ENCODE results near the gene ARHGEF28. TPM values are rescaled to one million over a fixed set of nuclear protein-coding genes. Genes with fewer than 3 reads are reported as not detected.

ARHGEF28 gene
- total and polyA plus RNA-seq, 2 experiments from 2014 or later: 3.5 to 11.2 TPM

DNA sequence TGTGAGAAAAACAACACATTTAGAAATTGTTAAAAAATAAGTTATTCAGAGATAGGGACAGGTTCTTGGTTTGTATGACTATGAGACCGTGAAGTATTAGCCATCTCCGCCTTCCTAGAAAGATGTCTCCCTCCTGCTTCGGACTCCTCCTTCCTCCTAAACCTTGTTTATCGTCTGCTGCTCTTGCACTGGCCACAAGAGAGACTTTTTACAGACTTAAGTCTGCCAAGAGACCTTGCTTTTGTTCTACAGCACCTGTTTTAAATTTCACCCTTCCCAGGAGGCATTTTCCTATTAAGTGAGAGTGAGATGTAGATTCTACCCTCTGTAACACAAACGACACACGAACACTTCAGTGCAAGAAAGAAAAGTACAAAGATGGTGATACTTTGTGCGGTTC lies 274.6 kb downstream of the ARHGEF28 start:
- DNase-seq (ENCODE audit: low spot score): no peak
- Histone ChIP-seq H3K36me3 (replicated peaks; ENCODE audit: insufficient read depth, low read depth) (no peaks in the 10 kb centered on the region), H3K9me2 (replicated peaks; ENCODE audit: insufficient read depth) (no peaks in the 10 kb centered on the region), H2AFZ (no peak overlapping the region), H3K79me2 (no peaks in the 10 kb centered on the region), H3K4me3 (no peak overlapping the region), H3K4me2 (peak overlapping the region; percentile 45), H3K9me3 (ENCODE audit: low read depth) (no peaks in the 10 kb centered on the region), H3K27me3 (no peaks in the 10 kb centered on the region), H4K20me1 (ENCODE audit: insufficient read depth, poor library complexity, severe bottlenecking) (no peaks in the 10 kb centered on the region), H3K4me1 (ENCODE audit: insufficient read depth) (peaks cover 4% of the 10 kb centered on the region), H3K27ac (peak overlapping the region; percentile 65)
- TF ChIP-seq EZH2phosphoT487 (IDR thresholded peaks at IDR 0.05; ENCODE audit: low read depth, severe bottlenecking, unreplicated experiment) (no peak), EZH2 (IDR thresholded peaks at IDR 0.05; ENCODE audit: borderline replicate concordance) (no peak)
- 62% methylated on average over 7 of the region's 7 CpGs for WGBS (ENCODE audit: low lambda C conversion rate, missing lambda C conversion rate)

DNA sequence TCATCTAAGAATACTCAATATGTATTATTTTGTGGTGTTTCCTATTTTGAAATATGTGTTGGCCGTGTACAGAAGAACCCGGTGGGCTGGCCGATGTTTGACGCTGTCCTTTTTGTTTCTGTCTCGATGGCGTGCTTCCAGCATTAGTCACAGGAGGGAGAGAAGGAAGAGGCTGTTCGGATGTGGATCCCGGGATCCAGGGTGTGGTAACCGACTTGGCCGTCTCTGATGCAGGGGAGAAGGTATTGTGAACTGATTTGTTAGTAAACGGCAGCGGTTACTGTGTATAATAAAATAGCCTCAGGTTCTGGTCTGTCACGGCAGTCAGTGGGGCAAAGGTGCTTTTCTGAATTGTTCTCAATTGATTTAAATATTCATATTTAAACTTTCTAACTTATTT lies 275.0 kb downstream of the ARHGEF28 start:
- peak; percentile 35 for DNase-seq (ENCODE audit: low spot score)
- Histone ChIP-seq H3K4me1 (ENCODE audit: insufficient read depth) (peaks cover 4% of the 10 kb centered on the region), H2AFZ (no peak overlapping the region), H3K9me3 (ENCODE audit: low read depth) (no peaks in the 10 kb centered on the region), H3K9me2 (replicated peaks; ENCODE audit: insufficient read depth) (no peaks in the 10 kb centered on the region), H3K4me3 (no peak overlapping the region), H4K20me1 (ENCODE audit: insufficient read depth, poor library complexity, severe bottlenecking) (no peaks in the 10 kb centered on the region), H3K27ac (peak overlapping the region; percentile 65), H3K27me3 (no peaks in the 10 kb centered on the region), H3K79me2 (no peaks in the 10 kb centered on the region), H3K36me3 (replicated peaks; ENCODE audit: insufficient read depth, low read depth) (no peaks in the 10 kb centered on the region), H3K4me2 (peak overlapping the region; percentile 45)
- WGBS (ENCODE audit: low lambda C conversion rate, missing lambda C conversion rate): 66% methylated on average over 13 of the region's 13 CpGs
- TF ChIP-seq EZH2phosphoT487 (IDR thresholded peaks at IDR 0.05; ENCODE audit: low read depth, severe bottlenecking, unreplicated experiment): no peak

DNA sequence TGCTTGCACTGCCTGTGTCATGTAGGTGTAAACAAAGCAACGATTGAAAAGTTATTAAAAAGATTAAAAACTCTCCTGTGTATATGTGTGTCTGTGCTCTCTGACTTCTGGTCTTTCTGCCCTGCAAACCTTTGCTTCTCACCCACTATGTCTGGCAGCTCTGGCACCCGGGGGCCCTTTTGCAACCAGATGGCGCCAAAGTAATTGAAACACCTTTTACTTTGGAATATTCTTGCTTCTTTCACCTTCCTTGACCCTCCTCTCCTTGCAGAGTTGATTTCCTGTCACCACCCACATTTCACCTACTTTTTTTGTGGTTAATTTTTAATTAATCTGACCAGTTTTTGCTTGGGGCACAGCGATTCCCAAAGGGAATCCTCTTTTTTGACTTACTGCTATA lies 275.5 kb downstream of the ARHGEF28 start:
- no peaks in the 10 kb centered on the region for H3K36me3 ChIP-seq (replicated peaks; ENCODE audit: insufficient read depth, low read depth)
- H3K9me2 ChIP-seq (replicated peaks; ENCODE audit: insufficient read depth): no peaks in the 10 kb centered on the region
- no peaks in the 10 kb centered on the region for H4K20me1 ChIP-seq (ENCODE audit: insufficient read depth, poor library complexity, severe bottlenecking)
- no peaks in the 10 kb centered on the region for H3K9me3 ChIP-seq (ENCODE audit: low read depth)
- peaks cover 4% of the 10 kb centered on the region for H3K4me1 ChIP-seq (ENCODE audit: insufficient read depth)
- WGBS (ENCODE audit: low lambda C conversion rate, missing lambda C conversion rate): 50% methylated on average over 4 of the region's 4 CpGs
- no peak for DNase-seq (ENCODE audit: low spot score)
- H3K4me2 ChIP-seq: peak overlapping the region; percentile 45
- TF ChIP-seq, protein P1, sequence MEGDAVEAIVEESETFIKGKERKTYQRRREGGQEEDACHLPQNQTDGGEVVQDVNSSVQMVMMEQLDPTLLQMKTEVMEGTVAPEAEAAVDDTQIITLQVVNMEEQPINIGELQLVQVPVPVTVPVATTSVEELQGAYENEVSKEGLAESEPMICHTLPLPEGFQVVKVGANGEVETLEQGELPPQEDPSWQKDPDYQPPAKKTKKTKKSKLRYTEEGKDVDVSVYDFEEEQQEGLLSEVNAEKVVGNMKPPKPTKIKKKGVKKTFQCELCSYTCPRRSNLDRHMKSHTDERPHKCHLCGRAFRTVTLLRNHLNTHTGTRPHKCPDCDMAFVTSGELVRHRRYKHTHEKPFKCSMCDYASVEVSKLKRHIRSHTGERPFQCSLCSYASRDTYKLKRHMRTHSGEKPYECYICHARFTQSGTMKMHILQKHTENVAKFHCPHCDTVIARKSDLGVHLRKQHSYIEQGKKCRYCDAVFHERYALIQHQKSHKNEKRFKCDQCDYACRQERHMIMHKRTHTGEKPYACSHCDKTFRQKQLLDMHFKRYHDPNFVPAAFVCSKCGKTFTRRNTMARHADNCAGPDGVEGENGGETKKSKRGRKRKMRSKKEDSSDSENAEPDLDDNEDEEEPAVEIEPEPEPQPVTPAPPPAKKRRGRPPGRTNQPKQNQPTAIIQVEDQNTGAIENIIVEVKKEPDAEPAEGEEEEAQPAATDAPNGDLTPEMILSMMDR (IDR thresholded peaks at IDR 0.05; ENCODE audit: poor library complexity): peak; percentile 18
- TF ChIP-seq EZH2phosphoT487 (IDR thresholded peaks at IDR 0.05; ENCODE audit: low read depth, severe bottlenecking, unreplicated experiment): no peak
- H2AFZ ChIP-seq: no peak overlapping the region
- no peaks in the 10 kb centered on the region for H3K79me2 ChIP-seq
- H3K4me3 ChIP-seq: no peak overlapping the region
- H3K27ac ChIP-seq: peak overlapping the region; percentile 65
- no peaks in the 10 kb centered on the region for H3K27me3 ChIP-seq

DNA sequence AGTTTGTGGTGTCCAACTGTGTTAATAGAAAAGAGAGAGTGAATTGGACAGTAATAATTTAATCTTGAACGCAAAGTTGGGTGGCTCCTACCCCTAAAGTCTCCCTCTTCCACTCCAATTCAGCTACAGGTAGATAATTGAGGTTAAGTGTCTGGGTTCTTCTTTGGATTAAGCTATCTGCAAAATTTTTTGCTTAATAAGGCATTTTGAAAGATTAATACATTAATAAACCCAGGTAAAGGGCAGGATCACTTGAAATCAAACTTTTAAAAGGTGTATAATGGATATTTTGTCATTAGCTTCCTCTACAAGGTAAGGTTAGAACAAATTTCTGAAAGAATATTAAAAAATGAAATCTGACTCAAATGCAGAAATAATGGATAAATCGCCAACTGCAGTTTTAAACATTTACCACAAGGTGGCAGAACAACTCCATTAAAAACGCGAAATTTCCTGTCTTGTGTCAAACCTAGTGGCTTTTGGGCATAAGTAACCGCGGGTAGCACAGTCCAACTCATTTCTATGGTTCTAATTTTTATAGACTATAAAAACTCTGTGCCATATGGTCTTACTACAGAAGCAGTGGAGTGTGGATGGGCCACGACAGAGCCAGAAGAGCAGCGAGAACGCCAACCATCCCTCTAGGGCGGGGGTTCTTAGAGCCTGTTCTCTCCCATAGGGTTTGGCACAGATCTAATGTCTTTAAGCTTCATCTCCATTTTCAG lies 276.5 kb downstream of the ARHGEF28 start:
- H4K20me1 ChIP-seq (ENCODE audit: insufficient read depth, poor library complexity, severe bottlenecking): no peaks in the 10 kb centered on the region
- DNase-seq (ENCODE audit: low spot score): peak; percentile 72
- no peaks in the 10 kb centered on the region for H3K9me3 ChIP-seq (ENCODE audit: low read depth)
- 23% methylated on average over 10 of the region's 10 CpGs for WGBS (ENCODE audit: low lambda C conversion rate, missing lambda C conversion rate)
- H3K27me3 ChIP-seq: no peaks in the 10 kb centered on the region
- no peak overlapping the region for H3K27ac ChIP-seq
- no peak for TF ChIP-seq EZH2phosphoT487 (IDR thresholded peaks at IDR 0.05; ENCODE audit: low read depth, severe bottlenecking, unreplicated experiment)
- TF ChIP-seq, protein P1 (IDR thresholded peaks at IDR 0.05; ENCODE audit: poor library complexity): peak; percentile 82
- H3K4me1 ChIP-seq (ENCODE audit: insufficient read depth): peaks cover 3% of the 10 kb centered on the region
- H3K4me3 ChIP-seq: no peak overlapping the region
- peak overlapping the region; percentile 12 for H3K4me2 ChIP-seq
- H3K9me2 ChIP-seq (replicated peaks; ENCODE audit: insufficient read depth): no peaks in the 10 kb centered on the region
- no peaks in the 10 kb centered on the region for H3K79me2 ChIP-seq
- no peaks in the 10 kb centered on the region for H3K36me3 ChIP-seq (replicated peaks; ENCODE audit: insufficient read depth, low read depth)
- H2AFZ ChIP-seq: no peak overlapping the region
